GM18520 (cell line): ENCODE results near the gene PRKACB.
"Not testable (repeated sequence)": the region's sequence is repeated elsewhere in the genome, so short reads cannot be mapped to it uniquely, and the experiment has no call there.

ENCODE experiments used
- ATAC-seq: cut with Tn5 transposase; IDR thresholded peaks from one replicate; pipeline ENCODE4 v1.9.1; 2021; ENCODE audit not compliant: unreplicated experiment

Gene PRKACB

DNA sequence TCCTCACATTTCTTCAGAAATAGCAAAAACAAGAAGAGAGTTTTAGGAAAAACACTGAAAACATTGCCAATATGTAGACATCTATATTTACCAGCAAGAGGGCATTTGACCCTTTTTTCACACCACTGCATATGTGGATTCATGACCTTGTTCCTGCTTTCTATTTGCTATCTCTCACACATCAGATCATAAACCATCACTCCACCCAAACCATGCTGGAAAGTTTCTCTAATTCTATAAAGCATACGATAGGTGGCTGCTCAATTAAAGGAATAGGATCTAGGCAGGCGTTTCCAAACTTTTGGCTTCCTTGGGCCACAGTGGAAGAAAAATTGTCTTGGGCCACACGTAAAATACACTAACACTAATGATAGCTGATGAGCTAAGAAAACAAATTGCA is 121.8 kb downstream of the PRKACB start:
- no peak for ATAC-seq

DNA sequence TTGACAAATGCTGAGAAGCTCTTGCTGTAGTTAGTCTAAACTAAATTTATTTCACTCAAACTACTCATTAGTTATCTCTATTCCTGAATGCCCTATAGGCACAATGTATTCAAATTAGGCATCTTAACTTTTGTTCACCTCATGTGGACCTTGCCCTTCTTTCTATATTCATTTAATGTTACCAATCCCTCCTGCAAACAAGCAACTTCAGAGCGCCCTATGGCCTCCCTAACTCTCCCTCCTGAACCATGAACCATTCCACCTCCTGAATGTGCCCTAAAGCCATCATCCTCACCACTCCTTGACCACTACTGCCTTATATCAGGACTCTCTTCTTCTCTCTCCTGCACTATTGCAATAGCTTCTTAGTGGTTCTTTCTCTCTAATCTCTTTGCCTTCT is 122.7 kb downstream of the PRKACB start:
- ATAC-seq, result no peak

DNA sequence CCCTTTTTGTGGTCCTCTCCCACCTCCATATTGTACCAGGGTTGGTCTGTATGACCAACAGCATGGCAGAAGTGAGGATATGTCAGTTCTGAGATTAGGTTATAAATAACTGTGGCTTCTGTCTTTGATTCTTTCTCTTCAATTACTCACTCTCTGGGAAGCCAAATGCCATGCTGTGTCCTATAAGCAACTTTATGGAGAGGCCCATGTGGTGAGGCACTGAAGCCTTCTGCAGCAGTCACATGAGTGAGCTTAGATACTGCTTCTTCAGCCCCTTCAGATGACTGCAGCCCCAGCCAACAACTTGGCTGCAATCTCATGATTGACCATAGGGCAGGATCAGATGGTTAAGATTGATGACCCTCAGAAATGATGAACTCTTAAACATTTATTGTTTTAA is 123.4 kb downstream of the PRKACB start:
- ATAC-seq, result no peak

DNA sequence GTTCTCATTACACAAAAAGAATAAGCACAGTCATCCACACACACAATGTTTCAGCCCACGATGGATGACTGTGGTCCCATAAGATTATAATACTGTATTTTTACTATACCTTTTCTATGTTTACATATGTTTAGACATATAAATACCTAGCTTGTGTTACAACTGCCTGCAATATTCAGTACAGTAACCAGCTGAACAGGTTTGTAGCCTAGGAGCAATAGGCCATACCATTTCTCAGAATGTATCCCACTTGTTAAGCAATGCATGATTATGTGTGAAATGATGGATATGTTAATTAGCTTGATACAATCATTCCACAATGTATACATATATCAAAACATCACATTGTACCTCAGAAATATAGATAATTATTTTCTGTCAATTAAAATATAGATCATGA is 124.3 kb downstream of the PRKACB start:
- no peak for ATAC-seq

DNA sequence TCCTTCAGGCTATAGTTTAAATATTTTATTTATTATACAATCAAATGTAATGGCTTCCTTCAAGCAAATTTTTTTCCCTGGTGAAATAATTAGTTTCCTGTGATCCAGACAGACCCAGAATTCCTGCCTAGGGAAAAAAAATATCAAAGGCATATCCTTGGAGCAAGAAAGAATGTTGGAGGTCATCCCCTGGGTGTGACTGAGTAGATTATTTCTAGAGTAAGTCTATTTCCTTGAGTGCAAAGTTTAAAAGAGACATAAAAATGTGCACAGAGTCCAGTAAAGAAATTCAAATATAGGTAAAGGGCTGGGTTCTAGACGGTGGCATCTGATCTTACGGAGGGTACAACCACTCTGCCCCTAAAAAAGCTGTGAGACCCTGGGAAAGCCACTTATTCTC is 125.2 kb downstream of the PRKACB start:
- ATAC-seq, result no peak

DNA sequence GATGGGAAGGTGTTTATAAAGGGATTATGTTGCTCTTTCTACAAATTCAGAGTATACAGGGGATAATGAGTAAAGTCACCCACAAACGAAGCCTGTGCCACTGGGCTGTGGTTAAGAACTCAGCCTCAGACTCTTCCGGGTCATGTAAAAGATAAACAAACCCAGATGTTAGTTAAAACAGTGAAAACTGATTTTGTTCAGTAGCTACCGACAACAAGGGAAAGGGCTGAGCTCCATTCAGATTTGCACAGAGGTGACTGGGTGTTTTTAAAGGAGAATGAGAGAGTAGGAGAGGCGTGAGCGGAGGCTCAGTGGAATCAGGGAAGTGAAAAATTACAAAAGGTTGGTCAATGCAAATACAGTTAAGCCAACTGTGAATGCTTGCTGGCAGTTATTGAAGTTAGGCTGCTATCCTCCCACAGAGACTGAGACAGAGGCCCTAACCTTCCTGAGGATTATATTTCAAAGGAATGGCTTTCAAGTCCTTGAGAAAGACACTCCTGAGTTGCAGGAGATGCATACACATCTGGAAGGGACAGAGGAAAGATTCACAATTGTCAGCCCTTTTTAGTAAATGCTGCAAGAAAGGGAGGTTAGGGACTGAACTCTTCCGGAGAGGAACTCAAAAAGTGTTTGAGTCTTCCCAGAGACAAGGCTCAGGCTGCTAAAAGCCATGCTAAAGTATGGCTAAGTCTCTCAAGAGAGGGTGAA is 127.5 kb downstream of the PRKACB start:
- peak; percentile 94 for ATAC-seq

DNA sequence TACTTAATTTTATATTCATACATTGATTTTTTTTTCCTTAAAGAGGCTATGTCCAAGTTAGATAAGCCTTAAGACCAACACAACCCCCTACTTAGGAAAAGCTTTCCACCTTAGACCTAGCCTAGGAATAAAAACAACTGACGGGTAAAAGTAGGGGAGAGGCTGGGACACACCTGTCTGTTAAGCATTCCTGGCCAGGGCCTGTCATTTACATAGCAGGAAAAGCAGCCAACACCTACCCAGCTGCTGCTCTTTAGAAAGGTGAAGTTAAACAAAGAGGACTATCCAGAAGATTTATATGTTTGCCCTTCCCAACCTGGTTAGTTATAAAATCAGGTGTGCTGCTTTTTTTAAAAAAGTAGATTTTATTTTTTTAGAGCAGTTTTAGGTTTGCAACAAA is 128.3 kb downstream of the PRKACB start:
- ATAC-seq, result no peak

DNA sequence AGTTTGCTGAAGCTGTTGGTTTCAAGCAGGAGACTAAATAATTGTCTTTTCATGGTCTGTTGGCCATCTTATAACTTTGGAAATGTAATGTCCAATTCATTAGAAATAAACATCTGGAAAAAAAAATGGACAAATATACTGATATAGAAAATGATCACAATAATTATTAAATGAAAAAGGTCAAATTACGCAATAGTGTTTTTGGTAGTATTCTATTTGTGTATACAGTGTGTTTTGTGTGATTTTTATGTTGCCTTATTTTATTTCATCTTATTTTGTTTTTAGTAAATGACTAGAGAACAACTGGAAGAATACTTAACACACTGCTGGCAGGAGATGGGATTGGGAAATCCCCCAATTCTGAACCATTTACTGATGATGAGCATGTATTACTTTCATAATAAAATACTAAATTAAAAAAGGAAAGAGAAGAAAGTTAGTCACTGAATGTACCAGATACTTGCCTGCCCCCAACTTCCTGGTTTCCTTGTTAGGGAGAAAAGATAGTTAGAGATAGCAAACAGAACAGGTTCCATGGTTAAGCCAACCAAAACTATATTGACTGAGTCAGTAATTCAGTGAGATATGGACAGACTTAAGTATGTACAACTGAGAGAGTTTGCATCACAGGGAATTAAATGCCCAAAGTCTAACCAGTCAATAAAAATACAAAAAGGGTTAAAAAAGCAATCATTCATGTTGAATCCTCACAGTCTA is 133.4 kb downstream of the PRKACB start:
- no peak for ATAC-seq

DNA sequence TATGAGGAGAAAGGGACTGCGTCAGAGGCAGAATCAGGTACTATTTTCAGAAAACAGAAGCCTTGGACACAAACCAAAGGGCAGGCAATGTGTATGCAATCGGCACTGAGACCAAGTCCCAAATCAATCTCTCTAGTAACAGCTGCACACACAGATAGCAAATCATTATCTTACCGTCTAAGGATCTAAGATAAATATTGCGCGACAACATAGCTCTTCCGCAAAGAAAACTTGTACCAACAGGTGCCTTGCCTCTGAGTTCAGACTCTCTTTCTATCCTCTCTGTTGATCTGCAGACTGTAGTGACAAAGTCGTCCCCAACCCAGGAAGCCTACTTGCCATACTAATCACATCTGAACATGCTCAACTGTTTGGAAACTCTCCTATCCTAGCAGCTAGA is 134.8 kb downstream of the PRKACB start:
- ATAC-seq, result no peak

DNA sequence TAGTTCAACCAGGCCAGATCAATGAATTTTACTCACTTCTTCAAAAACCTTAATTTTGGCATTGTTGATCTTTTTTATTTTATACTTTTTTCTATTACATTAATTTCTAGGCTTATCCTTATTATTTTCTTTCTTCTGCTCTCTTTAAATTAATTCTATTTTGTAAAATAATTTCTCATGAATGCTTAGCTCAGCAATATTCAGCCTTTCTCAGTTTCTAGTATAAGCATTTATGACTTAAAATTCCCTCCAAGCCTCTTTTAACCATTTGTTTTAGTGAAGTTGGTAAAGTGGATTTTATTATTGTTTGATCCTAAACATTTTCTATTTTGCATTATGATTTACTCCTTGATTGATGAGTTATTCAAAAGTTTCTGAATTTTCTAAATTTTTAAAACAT is 136.8 kb downstream of the PRKACB start:
- ATAC-seq, result no peak

DNA sequence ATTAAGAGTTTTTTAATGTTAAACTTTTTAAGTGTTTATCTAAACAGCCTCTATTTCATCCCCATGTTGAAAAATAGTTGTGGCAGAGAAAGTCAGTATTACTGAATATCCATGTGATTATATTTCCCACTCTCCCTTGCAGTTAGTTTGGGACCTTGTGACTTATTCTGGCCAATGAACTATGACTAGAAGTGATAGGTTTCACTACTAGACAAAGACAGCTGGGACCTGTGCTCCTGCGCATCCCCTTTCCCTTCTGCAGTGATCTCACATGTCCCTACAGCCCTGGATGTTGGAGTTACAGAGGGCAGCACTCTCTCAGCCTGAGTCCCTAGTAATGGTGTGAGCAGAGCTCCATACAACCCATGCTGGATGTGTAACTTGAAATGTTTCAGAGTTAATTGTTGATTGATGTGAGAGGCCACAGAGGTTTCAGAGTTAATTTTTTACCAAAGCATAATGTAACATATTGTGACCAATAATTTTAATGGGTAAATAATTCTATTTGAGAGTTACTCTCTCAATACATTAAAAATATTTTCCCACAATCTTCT is 138.8 kb downstream of the PRKACB start:
- no peak for ATAC-seq

DNA sequence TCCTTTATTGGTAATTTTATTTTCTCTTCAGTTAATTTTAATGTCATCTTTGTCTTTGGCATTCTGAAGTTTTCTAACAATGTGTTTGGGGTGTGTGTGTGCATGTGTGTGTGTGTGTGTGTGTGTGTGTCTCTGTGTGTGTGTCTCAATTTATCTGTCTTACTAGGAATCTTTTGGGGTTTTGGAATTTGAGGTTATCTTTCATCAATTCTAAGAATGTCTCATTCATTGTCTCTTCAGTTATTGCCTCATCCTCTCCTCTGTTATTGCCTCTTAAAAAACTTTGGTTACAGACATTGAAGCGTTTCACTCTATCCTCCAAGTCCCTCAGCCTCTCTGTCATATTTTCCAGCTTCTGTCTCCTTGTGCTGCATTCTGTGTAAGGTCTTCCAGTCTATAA is 139.3 kb downstream of the PRKACB start:
- no peak for ATAC-seq

DNA sequence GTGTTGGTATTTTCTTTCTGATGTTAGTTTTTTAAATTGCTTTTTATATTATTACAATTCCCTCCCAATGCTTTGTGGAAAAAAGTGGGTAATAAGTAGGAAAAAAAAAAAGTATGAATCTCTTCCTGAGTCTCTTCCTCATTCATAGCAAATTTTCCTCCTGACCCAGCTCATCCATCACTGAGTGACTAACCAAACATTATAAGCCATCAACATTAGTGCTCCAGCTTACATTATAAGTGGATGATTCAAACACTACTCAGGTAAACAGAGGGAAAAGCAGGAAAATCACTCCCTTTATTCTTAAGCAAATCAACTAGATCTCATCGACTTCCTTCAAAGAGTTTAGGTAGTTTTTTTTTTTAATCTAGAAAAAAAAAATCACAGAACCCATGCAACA is 142.0 kb downstream of the PRKACB start:
- ATAC-seq, result no peak

DNA sequence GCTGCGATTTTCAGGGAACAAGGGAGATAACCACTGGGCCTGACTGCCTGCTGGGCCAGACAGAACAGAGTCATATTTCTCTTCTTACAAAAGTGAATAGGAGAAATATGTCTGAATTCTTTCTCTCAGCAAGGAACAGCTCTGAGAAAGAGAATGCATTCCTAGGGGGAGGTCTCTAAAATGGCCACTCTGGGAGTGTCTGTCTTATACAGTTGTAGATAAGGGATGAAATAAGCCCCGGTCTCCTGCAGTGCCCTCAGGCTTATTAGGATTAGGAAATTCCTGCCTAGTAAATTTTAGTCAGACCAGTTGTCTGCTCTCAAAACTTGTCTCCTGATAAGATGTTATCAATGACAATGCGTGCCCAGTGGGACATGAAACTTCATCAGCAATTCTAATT is 143.3 kb downstream of the PRKACB start:
- ATAC-seq, result not testable (repeated sequence)
